ENCODE measurements around the gene CLASP1. TPM values are rescaled to one million over a fixed set of nuclear protein-coding genes. Genes with fewer than 3 reads are reported as not detected.

The CLASP1 gene
- total RNA-seq, 1 experiment from 2014 or later: 45.9 TPM

DNA sequence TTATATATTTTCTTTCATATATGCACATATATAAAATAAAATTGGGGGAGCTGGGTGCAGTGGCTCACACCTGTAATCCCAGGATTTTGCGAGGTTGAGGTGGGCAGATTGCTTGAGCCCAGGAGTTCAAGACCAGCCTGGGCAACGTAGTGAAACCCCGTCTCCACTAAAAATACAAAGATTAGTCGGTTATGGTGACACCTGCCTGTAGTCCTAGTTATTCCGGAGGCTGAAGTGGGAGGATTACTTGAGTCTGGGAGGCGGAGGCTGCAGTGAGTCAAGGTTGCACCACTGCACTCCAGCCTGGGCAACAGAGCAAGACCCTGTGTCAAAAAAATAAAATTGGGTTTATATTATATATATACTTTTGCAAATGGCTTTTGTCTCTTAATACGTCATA lies 324.7 kb downstream of the CLASP1 start:
- Histone ChIP-seq H2AFZ (ENCODE audit: low read length) (no peak overlapping the region), H3K4me1 (ENCODE audit: insufficient read depth, low read length) (no peaks in the 10 kb centered on the region), H3K79me2 (ENCODE audit: insufficient read depth, low read length) (no peaks in the 10 kb centered on the region), H4K20me1 (ENCODE audit: control insufficient read depth, insufficient read depth, insufficient read length) (no peaks in the 10 kb centered on the region), H2BK20ac (ENCODE audit: low read depth, low read length, poor library complexity, severe bottlenecking) (no peak overlapping the region), H2BK120ac (ENCODE audit: low read depth, low read length, poor library complexity, severe bottlenecking) (no peak overlapping the region), H3K27ac (ENCODE audit: insufficient read length, low read depth, low read length) (no peak overlapping the region), H3K23ac (ENCODE audit: insufficient read length, low read depth, low read length) (no peak overlapping the region), H2BK12ac (ENCODE audit: insufficient read length, low read depth, low read length) (no peak overlapping the region), H3K56ac (ENCODE audit: insufficient read length, low read depth, low read length) (no peak overlapping the region), H2BK15ac (ENCODE audit: low read depth, low read length) (no peak overlapping the region), H3K9me3 (ENCODE audit: control insufficient read depth, low read depth, low read length) (no peaks in the 10 kb centered on the region), H4K91ac (ENCODE audit: insufficient read length, low read depth, low read length) (no peak overlapping the region), H3K14ac (ENCODE audit: insufficient read depth, low read length) (no peak overlapping the region), H3K18ac (ENCODE audit: insufficient read length, low read depth, low read length) (no peak overlapping the region), H4K8ac (replicated peaks; ENCODE audit: insufficient read length, low read depth, low read length) (no peak overlapping the region), H3K4ac (ENCODE audit: low read depth, low read length) (no peak overlapping the region), H3K79me1 (ENCODE audit: insufficient read depth, low read depth, low read length, poor library complexity, severe bottlenecking) (no peaks in the 10 kb centered on the region), H3K4me2 (ENCODE audit: insufficient read depth, insufficient read length, low read length) (no peak overlapping the region), H2BK5ac (ENCODE audit: insufficient read length, low read length) (no peak overlapping the region), H4K5ac (ENCODE audit: insufficient read length, low read depth, low read length) (no peak overlapping the region), H2AK5ac (ENCODE audit: insufficient read length, low read length) (no peak overlapping the region), H3K23me2 (ENCODE audit: insufficient read length, low read depth, low read length, poor library complexity, severe bottlenecking) (no peaks in the 10 kb centered on the region), H3K9ac (ENCODE audit: extremely low read depth, insufficient read length, low read length) (no peak overlapping the region), H3T11ph (ENCODE audit: low read length) (no peak overlapping the region), H3K27me3 (ENCODE audit: insufficient read depth, low read length) (no peaks in the 10 kb centered on the region)
- H3K4me1 Mint-ChIP-seq: no peaks in the 10 kb centered on the region
- no peaks in the 10 kb centered on the region for H3K36me3 Mint-ChIP-seq (ENCODE audit: insufficient read depth in 1 of 3, low read depth in 3 of 3)
- no peak overlapping the region for H3K4me3 Mint-ChIP-seq
- TF ChIP-seq, protein P1, sequence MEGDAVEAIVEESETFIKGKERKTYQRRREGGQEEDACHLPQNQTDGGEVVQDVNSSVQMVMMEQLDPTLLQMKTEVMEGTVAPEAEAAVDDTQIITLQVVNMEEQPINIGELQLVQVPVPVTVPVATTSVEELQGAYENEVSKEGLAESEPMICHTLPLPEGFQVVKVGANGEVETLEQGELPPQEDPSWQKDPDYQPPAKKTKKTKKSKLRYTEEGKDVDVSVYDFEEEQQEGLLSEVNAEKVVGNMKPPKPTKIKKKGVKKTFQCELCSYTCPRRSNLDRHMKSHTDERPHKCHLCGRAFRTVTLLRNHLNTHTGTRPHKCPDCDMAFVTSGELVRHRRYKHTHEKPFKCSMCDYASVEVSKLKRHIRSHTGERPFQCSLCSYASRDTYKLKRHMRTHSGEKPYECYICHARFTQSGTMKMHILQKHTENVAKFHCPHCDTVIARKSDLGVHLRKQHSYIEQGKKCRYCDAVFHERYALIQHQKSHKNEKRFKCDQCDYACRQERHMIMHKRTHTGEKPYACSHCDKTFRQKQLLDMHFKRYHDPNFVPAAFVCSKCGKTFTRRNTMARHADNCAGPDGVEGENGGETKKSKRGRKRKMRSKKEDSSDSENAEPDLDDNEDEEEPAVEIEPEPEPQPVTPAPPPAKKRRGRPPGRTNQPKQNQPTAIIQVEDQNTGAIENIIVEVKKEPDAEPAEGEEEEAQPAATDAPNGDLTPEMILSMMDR (conservative IDR thresholded peaks at IDR 0.05): no peak
- DNase-seq: no peak
- H3K27ac Mint-ChIP-seq: no peak overlapping the region
- H3K27me3 Mint-ChIP-seq (ENCODE audit: low read depth): peaks cover 4% of the 10 kb centered on the region
- H3K9me3 Mint-ChIP-seq: no peaks in the 10 kb centered on the region
- no CpG with 5 or more reads among the region's 7 CpGs for WGBS (ENCODE audit: extremely low coverage, insufficient read length, low lambda C conversion rate)

Data from H9 (cell line).